DMS114 treated with DMSO at 0.1 percent for 48 hours (cell line): ENCODE measurements around the gene MAEA.
"Not testable (repeated sequence)": the region's sequence is repeated elsewhere in the genome, so short reads cannot be mapped to it uniquely, and the experiment has no call there.

ENCODE experiments used
- DNase-seq: peaks from one replicate; lab custom pipeline; 2025; ENCODE audit not compliant: unreplicated experiment; lab: John Stamatoyannopoulos, UW

MAEA gene

GRCh38 chr4:1364217-1364616 is 74.5 kb downstream of the MAEA start:
- no peak for DNase-seq

GRCh38 chr4:1364748-1365147 is 75.1 kb downstream of the MAEA start:
- DNase-seq: no peak

- DNase-seq: no peak
Measured at GRCh38 chr4:1365271-1366178, 75.8 kb downstream of the MAEA start.

- DNase-seq: no peak
Measured at GRCh38 chr4:1366371-1367229, 76.9 kb downstream of the MAEA start.

- DNase-seq: no peak
Measured at GRCh38 chr4:1367230-1367935, 77.7 kb downstream of the MAEA start.

- no peak for DNase-seq
Measured at GRCh38 chr4:1367936-1368289, 78.2 kb downstream of the MAEA start.

GRCh38 chr4:1368421-1369090 is 78.9 kb downstream of the MAEA start:
- no peak for DNase-seq

- no peak for DNase-seq
Measured at GRCh38 chr4:1369091-1369450, 79.4 kb downstream of the MAEA start.

- no peak for DNase-seq
Measured at GRCh38 chr4:1369479-1370079, 79.9 kb downstream of the MAEA start.

- DNase-seq: no peak
Measured at GRCh38 chr4:1370321-1371124, 80.8 kb downstream of the MAEA start.

GRCh38 chr4:1371176-1372165 is 81.8 kb downstream of the MAEA start:
- no peak for DNase-seq

GRCh38 chr4:1372576-1372975 is 82.9 kb downstream of the MAEA start:
- not testable (repeated sequence) for DNase-seq

- DNase-seq: no peak
Measured at GRCh38 chr4:1373892-1374705, 84.4 kb downstream of the MAEA start.

GRCh38 chr4:1374706-1375045 is 85.0 kb downstream of the MAEA start:
- no peak for DNase-seq

GRCh38 chr4:1375051-1375721 is 85.5 kb downstream of the MAEA start:
- DNase-seq: no peak

- no peak for DNase-seq
Measured at GRCh38 chr4:1375761-1376322, 86.2 kb downstream of the MAEA start.

- DNase-seq: no peak
Measured at GRCh38 chr4:1376391-1376840, 86.7 kb downstream of the MAEA start.
